Upper lobe of left lung (tissue), 4 donors: ENCODE data around the gene ZER1.

ENCODE experiments used
- EP300 ChIP-seq, 4 donors: sonication (generic); formaldehyde crosslinking; IDR thresholded peaks; one replicate each; pipeline ENCODE4 v1.5.1; 2017; ENCODE audit warnings: antibody characterized with exemption in 4 of 4, control low read depth in 2 of 4
- POLR2A ChIP-seq, 4 donors: fragments of 450-650 bp; IDR thresholded peaks; one replicate each; pipeline ENCODE4 v1.5.1; 2016 to 2017; ENCODE audit warnings: antibody characterized with exemption in 4 of 4, mild to moderate bottlenecking in 2 of 4
- TF ChIP-seq, protein P1 (sequence below), 6 experiments: fragments of 450-650 bp in 4 of 6; fragments of 200-600 bp in 2 of 6; sonication (generic) in 2 of 6; IDR thresholded peaks; one replicate each; pipeline ENCODE4 v1.5.1; 2016 to 2019; ENCODE audit warnings: antibody characterized with exemption in 6 of 6

DNA sequence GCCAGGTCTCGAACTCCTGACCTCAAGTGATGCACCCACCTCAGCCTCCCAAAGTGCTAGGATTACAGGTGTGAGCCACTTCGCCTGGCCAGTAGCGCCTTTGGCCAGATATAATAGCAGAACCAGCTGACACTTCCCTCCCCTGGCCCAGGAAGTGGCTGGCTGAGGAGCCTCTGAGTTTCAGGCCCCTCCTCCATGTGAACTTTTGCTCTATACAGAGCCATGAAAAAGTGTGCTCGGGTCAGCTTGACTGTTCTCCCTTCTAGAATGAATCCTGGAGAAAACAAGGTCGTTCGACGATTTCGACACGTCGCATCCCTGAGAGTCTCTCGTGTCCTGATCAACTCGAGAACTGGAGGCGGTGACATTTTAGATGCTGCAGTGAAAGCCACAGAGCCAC lies 39.2 kb downstream of the ZER1 start:
- TF ChIP-seq EP300 (IDR thresholded peaks at IDR 0.05) (no peak), POLR2A (IDR thresholded peaks at IDR 0.05) (no peak)
- TF ChIP-seq, protein P1, sequence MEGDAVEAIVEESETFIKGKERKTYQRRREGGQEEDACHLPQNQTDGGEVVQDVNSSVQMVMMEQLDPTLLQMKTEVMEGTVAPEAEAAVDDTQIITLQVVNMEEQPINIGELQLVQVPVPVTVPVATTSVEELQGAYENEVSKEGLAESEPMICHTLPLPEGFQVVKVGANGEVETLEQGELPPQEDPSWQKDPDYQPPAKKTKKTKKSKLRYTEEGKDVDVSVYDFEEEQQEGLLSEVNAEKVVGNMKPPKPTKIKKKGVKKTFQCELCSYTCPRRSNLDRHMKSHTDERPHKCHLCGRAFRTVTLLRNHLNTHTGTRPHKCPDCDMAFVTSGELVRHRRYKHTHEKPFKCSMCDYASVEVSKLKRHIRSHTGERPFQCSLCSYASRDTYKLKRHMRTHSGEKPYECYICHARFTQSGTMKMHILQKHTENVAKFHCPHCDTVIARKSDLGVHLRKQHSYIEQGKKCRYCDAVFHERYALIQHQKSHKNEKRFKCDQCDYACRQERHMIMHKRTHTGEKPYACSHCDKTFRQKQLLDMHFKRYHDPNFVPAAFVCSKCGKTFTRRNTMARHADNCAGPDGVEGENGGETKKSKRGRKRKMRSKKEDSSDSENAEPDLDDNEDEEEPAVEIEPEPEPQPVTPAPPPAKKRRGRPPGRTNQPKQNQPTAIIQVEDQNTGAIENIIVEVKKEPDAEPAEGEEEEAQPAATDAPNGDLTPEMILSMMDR (IDR thresholded peaks at IDR 0.05), result no peak
